Measurements from ENCODE around the gene MYLK2. TPM values are rescaled to one million over a fixed set of nuclear protein-coding genes. Genes with fewer than 3 reads are reported as not detected.

MYLK2 gene
- total RNA-seq, 3 donors from 2014 or later (not counting 1 experiment from before 2014, with no cell fraction given): 0.12 TPM; not detected in 2

DNA sequence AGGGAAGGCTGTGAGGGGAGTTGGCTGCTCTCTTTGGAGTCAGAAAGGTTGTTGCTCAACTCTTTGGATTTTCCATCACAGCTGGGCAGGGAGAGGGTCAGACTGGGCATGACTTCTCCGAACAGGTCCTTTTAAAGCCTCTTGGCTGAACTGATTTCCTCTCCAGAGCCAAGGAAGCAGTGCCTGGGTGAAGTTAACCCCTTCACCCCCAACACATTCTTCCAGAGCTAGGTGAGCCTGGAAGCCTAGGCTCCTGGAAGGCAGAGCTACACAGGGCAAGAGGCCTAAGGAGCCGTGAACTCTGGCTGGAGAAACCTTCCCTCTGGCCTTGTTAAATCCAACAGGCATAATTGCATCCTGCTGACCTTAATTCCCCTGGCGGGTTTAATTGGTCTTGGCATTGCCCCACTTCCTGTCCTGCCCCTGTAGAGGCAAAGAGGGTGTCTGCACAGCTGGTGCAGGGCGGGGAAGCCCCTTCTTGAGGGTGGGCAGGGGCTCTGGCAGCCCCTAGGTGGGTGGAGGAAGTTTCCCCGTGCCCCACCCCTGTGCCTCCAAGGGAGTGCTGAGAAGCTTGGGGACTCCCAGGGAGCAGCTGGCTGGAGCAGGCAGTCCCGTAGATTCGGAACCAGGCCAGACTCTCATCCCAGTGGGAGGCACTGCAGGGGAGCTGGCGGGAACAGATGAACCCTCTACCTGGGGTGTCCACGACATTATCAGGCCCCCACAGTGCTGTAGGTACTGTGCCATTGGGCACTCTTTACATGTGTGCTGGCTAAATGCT lies 3.6 kb upstream of the MYLK2 start:
- WGBS (ENCODE audit: insufficient coverage): 81% methylated on average over 9 of the region's 9 CpGs
- H3K4me3 Mint-ChIP-seq: no peak overlapping the region
- intact Hi-C loops (cut with micrococcal nuclease): no loop called here
- no peak overlapping the region for H3K27ac Mint-ChIP-seq
- Histone ChIP-seq H3K36me3 (ENCODE audit: control insufficient read depth, insufficient read depth, low read length) (no peaks in the 10 kb centered on the region), H3K27me3 (ENCODE audit: control insufficient read depth, insufficient read depth, low read length) (no peaks in the 10 kb centered on the region), H3K4me1 (ENCODE audit: control insufficient read depth, insufficient read depth, low read length) (no peaks in the 10 kb centered on the region), H3K9me3 (ENCODE audit: control insufficient read depth, insufficient read depth, low read length) (no peaks in the 10 kb centered on the region), H3K4me3 (ENCODE audit: low read length) (no peak overlapping the region), H3K27ac (ENCODE audit: low read length) (no peak overlapping the region)
- no peaks in the 10 kb centered on the region for H3K4me1 Mint-ChIP-seq
- no peaks in the 10 kb centered on the region for H3K27me3 Mint-ChIP-seq (ENCODE audit: low read depth in 2 of 2)
- DNase-seq (no peak), ATAC-seq (peak in 1 of 3 donors; percentile 14)
- TF ChIP-seq, protein P1, sequence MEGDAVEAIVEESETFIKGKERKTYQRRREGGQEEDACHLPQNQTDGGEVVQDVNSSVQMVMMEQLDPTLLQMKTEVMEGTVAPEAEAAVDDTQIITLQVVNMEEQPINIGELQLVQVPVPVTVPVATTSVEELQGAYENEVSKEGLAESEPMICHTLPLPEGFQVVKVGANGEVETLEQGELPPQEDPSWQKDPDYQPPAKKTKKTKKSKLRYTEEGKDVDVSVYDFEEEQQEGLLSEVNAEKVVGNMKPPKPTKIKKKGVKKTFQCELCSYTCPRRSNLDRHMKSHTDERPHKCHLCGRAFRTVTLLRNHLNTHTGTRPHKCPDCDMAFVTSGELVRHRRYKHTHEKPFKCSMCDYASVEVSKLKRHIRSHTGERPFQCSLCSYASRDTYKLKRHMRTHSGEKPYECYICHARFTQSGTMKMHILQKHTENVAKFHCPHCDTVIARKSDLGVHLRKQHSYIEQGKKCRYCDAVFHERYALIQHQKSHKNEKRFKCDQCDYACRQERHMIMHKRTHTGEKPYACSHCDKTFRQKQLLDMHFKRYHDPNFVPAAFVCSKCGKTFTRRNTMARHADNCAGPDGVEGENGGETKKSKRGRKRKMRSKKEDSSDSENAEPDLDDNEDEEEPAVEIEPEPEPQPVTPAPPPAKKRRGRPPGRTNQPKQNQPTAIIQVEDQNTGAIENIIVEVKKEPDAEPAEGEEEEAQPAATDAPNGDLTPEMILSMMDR (IDR thresholded peaks at IDR 0.05): no peak
- no peaks in the 10 kb centered on the region for H3K36me3 Mint-ChIP-seq
- H3K9me3 Mint-ChIP-seq: no peaks in the 10 kb centered on the region

DNA sequence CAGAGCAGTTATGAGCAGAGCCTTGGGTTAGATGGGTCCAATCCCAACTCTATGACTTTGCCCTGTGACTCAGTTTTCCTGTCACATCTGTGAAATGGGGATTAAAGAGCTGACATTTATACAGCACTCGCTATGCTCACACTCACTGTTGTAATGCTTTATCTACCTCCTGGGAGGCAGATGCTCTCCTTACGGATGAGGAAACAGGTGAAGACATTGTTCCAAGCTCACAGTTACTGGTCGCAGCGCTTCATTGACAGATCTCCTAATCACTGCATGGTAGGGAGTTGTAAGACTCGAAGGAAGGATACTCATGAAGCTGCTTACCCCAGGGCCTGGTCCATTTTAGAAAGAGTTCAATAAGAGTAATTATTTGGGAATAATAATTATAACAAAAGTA lies 2.9 kb upstream of the MYLK2 start:
- Mint-ChIP-seq H3K36me3 (no peaks in the 10 kb centered on the region), H3K27me3 (ENCODE audit: low read depth in 2 of 2) (no peaks in the 10 kb centered on the region), H3K27ac (no peak overlapping the region), H3K9me3 (no peaks in the 10 kb centered on the region), H3K4me1 (no peaks in the 10 kb centered on the region), H3K4me3 (no peak overlapping the region)
- intact Hi-C loops (cut with micrococcal nuclease): no loop called here
- Histone ChIP-seq H3K4me3 (ENCODE audit: low read length) (no peak overlapping the region), H3K36me3 (ENCODE audit: control insufficient read depth, insufficient read depth, low read length) (no peaks in the 10 kb centered on the region), H3K27ac (ENCODE audit: low read length) (no peak overlapping the region), H3K4me1 (ENCODE audit: control insufficient read depth, insufficient read depth, low read length) (no peaks in the 10 kb centered on the region), H3K9me3 (ENCODE audit: control insufficient read depth, insufficient read depth, low read length) (no peaks in the 10 kb centered on the region), H3K27me3 (ENCODE audit: control insufficient read depth, insufficient read depth, low read length) (no peaks in the 10 kb centered on the region)
- 97% methylated on average over 5 of the region's 5 CpGs for WGBS (ENCODE audit: insufficient coverage)
- no peak for DNase-seq
- TF ChIP-seq, protein P1 (IDR thresholded peaks at IDR 0.05): no peak
- no peak for ATAC-seq

DNA sequence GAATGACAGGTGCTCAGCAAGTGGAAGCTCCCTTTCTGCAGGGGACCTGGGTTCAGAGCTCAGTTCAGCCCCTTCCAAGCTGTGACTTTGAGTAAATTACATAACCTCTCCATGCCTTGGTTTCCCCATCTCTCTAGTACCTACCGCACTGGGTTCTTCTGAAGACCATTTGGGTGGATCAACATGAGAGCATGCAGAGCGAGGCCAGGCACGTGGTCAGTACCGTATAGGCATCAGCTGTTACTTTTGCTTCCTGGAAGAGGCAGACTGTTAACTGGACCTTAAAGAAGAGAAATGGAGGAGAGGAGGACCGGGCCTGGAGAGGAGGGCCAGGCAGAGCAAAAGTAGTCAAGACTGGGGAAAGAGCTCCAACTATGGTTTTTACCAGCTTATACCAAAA lies 1.7 kb upstream of the MYLK2 start:
- Mint-ChIP-seq H3K36me3 (no peaks in the 10 kb centered on the region), H3K4me1 (no peaks in the 10 kb centered on the region), H3K4me3 (no peak overlapping the region), H3K9me3 (no peaks in the 10 kb centered on the region), H3K27me3 (ENCODE audit: low read depth in 2 of 2) (peaks cover 0 to 4% of the 10 kb centered on the region in 2 donors), H3K27ac (no peak overlapping the region)
- H3K27ac ChIP-seq (ENCODE audit: low read length): no peak overlapping the region
- H3K36me3 ChIP-seq (ENCODE audit: control insufficient read depth, insufficient read depth, low read length): no peaks in the 10 kb centered on the region
- peaks cover under 1% of the 10 kb centered on the region for H3K4me1 ChIP-seq (ENCODE audit: control insufficient read depth, insufficient read depth, low read length)
- no peak overlapping the region for H3K4me3 ChIP-seq (ENCODE audit: low read length)
- intact Hi-C loops (cut with micrococcal nuclease): no loop called here
- 84% methylated on average over 5 of the region's 5 CpGs for WGBS (ENCODE audit: insufficient coverage)
- no peak for ATAC-seq
- H3K9me3 ChIP-seq (ENCODE audit: control insufficient read depth, insufficient read depth, low read length): no peaks in the 10 kb centered on the region
- DNase-seq: no peak
- no peaks in the 10 kb centered on the region for H3K27me3 ChIP-seq (ENCODE audit: control insufficient read depth, insufficient read depth, low read length)
- TF ChIP-seq, protein P1 (IDR thresholded peaks at IDR 0.05): no peak

Measured in natural killer cell (primary cell).